Activated T-cell treated with anti-CD3 and anti-CD28 coated beads, Interleukin-2, amount 50 U/mL, for 48 hours (primary cell): Measurements from ENCODE around the gene ARSG.
"Not testable (repeated sequence)": the region's sequence is repeated elsewhere in the genome, so short reads cannot be mapped to it uniquely, and the experiment has no call there.

Source experiments
- DNase-seq, 2 experiments: peaks; one replicate each; pipeline ENCODE4 v3.0.0-alpha.2; 2020

The ARSG gene

DNA sequence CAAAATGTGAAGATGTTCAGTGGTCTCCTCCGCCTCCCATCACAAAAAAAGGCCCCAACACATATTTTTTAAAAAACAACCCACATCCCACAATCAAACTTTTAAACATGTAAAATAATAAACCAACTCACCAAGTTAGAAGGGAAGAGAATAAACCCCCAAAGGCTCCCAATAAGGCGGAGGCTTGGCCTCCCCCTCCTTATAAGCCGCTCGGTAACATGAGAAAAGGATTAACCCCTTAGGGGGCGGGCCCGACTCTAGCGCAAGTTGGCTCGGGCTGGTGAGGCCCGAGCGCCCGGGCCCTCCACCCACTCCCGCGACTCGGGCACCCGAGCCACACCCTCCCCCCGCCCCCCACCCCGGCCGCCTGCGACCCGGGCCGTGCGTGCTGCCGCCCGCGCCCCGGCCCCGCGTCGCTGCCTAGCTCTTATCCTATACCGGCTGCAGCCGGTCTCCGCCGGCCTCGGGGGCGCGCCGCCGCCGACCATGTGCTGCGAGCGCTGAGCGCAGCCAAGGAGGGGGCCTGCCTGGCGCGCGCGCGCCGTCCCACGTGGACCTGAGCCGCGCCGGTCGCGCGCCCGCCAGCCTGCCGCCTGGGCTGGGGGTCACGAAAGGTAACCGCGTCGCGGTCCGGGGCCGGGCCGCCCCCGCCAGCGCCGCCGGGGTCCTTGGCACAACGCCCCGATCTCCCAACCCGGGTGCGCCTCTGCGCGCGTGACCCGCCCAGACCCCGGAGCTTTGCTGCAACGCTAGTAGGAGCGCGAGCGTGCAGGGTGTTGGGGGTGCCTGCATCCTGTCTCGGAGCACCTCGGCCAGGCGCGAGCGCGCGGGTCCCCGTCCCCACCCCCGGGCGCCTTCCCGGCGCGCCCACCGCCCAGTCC is at the start of gene ARSG, which contains the start of gene SLC16A6:
Gene ARSG, plus strand, starts transcription at position 541 of the 881 bp plus-strand sequence. CDS start 15,999 bp downstream, outside the sequence.
Gene SLC16A6, minus strand, starts transcription at position 173 of the 881 bp plus-strand sequence. CDS start 12,807 bp downstream, outside the sequence.
- DNase-seq: peak; percentile 83 to 87

DNA sequence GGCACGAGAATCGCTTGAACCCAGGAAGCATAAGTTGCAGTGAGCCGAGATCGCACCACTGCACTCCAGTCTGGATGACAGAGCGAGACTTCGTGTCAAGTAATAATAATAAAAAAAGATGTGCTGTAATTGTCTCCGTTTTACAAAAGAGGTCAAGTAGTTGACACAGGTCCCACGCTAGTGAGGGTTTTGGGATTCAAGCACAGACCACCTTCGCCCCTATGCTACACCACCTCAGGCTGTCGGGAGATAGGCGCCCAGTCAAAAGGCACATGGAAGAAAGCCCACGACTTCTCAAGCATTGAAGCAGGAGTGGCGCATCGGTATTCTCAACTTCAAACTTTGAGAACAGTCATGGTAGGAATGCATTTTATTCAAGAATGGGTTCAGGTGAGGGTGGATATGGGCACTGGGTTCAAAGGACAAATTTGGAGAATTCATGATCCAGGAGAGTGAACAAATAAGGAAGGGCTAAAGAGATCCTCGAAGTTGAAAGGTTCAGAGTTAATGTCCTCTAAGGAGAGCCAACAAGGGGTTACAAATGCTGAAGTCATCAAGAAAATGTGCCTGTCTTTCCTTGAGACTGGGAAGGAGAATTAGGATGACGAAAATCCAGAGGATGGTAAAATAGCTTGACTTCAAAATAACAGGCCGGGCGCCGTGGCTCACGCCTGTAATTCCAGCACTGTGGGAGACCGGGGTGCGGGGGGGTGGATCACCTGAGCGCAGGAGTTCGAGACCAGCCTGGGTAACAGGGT is 44.8 kb upstream of the ARSG start:
- DNase-seq: peak in 1 of 2 experiments; percentile 9

DNA sequence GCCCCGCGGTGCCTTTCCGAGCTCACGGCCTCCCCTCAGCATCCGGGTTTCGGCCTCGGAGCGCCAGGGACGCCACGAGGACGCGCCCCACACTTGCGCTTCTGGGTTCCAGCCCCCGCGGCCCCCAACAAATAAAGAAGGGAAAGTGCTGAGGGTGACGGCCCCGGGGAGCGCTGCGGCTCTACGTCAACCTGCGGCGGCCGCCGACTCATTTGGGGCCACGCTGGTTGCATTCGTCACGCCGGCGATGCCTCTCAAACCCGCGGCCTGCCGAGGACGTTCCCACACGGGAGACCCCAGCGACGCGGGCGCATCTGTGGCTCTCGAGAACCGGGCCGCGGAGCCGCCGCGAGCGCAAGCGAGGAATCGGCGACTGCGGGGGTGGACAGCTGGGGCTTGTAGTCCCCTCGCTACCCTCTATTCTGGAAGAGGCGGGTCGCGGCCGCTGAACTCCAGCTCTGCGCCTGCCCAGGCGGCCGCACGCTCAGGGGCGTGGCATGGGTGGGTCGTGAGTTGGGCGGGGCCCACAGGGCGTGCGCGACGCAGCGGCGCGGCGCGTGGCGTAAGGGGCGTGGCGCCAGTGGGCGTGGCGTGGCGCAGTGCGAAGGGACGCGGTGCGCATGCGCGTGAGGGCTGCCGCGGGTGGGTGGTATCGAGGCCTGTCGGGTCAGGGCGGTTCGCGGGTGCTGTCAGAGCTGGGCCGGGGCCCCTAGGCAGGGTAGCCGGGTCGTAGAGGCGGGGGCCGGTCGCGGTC is 43.7 kb upstream of the ARSG start, which contains the start of gene AMZ2:
Gene AMZ2, plus strand, starts transcription at position 599 of the 754 bp plus-strand sequence. CDS start 2,145 bp downstream, outside the sequence.
- peak; percentile 99 for DNase-seq

DNA sequence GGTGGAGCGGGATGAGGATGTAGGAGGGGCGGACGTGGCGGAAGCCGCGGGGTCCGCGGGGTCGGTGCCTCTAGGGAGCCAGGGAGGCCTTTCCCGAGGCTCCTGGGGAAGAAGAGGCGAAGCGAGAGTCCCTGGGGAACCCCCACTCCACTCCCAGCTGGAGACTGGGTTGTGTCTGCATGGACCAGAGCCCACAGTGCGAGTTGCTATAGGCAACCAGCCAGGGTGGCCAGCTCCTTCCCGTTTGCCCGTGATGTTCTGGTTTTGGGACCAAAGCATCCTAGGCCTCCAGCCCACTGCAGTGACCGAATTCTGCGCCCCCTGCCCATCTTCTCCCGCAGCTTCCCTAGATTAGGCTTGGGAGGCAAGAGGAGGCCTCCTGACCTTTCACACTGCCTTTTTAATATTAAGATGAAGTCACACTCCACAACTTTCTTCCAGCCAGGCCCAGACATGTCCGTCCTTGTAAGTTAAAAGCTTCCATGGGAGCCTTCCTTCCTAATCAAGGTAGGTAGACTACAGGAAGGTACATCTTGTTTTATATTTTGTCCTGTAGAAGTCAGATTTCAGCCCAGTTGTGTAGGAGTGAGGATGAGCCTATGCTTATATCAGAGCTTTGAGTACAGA is 43.0 kb upstream of the ARSG start:
- DNase-seq: no peak

DNA sequence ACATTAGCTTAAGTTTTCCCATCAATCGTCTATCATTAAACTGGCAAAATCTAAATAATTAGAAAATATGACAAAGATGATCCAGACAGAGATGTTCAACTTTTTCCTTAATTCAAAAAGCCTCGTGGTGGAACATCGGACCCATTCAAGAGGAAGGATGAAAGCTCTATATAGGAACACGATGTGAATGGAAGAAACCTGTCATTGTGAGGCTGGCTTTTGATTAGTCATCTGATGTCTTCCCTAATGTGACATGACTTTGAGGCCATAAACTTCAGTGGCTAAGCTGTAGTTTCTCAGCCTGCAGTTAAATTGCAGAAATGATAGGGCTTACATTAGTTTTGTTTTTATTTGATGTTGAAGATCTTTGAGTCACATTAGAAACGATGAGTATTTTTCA is 42.4 kb upstream of the ARSG start:
- DNase-seq: peak in 1 of 2 experiments; percentile 17

DNA sequence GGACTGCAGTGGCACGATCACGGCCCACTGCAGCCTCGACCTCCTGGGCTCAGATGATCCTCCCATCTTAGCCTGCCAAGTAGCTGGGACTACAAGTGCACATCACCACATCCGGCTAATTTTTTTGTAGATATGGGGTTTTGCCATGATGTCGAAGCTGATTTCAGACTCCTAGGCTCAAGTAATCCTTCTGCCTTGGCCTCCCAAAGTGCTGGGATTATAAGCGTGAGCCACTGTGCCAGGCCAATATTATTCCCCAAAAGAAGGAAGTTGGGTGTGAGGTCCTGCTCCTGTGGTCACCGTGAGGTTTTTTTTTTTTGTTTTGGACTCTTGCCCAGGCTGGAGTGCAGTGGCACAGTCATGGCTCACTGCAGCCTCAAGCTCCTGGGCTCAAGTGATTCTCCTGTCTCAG is 41.9 kb upstream of the ARSG start:
- peak; percentile 28 to 37 for DNase-seq

DNA sequence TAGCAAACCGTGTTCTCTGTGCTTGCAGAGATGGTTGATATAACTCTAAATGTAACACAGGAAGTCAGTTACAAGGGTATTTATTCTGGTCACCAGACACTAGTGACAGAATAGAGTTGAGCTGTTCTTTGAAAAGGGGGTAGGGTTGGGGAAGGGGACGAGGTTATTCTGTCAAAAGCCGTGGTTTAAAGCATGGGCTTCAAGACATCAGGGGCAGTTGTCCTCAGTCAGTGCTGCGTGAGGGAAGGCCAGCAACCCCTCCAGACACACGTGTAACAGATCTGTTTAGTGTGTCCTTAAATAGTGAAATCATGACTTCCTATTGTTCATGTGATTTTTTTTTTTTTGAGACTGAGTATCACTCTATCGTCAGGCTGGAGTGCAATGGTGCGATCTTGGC is 37.9 kb upstream of the ARSG start:
- DNase-seq: peak in 1 of 2 experiments; percentile 30

DNA sequence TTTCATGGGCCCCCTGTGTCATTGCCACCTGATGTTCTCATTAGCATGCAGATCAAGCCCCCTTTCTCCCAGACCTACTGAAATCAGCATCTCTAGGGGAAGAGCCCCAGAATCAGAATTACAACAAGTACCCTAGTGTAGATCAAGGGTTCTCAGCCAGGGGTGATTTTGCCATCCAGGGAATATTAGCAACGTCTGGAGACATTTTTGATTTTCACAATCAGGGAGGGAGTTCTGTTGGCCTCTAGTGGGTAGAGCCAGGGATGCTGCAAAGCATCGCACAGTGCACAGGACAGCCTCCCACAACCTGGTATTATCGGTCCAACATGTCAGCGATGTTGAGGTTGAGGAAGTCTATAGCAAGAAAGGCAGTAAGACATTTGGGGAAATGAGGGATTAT is 36.1 kb upstream of the ARSG start:
- no peak for DNase-seq

DNA sequence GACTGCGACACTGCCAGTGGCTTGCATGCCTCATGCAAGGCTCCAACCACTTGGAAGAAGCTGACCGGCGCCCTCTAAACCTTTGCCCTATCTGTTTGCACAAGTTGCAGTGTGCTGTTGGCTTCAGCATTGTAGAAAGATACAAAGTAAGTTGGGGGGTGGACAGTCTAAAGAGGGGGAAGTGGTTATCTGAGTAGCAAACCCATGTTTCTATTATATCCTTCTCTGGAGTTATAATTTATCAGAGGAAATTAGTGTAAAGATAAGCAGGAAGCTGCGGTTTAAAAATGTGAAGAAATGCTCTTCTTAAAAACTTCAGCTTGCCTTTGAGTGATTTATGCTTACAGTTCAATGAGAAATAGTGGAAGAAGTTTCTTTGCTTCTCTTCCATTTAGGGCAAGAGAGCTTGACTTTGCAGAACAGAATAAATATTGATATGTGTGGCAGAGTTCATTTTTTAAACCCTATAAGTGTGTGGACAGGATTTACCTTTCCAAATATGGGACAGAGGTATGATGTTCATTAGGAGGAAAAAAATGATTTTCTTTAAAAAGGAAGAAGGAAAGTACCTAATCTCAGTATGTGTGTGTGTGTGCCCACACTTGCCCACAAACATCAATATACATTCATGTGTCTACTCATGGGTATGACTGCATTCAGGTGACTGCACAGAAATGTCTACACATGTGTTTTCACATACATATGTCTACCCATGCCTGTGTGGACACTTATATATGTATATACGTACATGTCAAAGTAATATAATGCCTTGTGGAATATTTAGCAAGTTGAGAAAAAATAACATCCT is 35.4 kb upstream of the ARSG start:
- no peak for DNase-seq

DNA sequence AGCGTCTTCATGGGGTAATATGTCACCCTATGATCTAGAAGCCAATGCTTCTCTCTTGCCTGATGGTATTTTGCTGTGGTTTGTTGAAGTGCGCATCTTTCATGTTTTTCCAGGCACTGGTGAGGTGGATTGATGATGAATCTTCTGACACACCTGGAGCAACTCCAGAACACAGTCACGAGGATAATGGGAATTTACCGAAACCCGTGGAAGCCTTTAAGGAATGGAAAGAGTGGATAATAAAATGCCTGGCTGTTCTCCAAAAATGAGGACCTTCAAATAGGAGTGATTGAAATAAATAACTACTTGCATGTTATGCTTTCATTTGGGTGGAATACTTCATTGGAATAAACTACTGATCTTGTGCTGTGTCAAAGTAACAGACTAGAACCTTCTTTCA is 34.6 kb upstream of the ARSG start:
- DNase-seq: not testable (repeated sequence)

DNA sequence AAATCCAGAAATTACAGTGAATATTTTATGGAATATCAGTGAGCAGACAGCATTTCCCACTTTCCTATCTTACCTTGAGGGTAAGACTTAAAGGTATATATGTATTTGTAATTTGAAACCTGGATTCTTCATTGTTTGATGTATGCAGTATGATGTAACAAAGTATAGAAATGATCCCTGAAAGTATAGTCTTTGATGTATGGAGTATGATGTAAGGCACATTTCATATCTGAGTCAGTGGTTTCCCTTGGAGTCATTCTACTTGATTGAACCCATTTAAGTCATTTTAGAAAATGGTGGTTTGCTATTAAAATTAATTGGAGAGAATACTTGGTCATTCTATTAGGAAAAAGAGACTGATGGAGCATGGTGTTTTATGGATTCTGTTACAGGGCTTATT is 33.4 kb upstream of the ARSG start:
- no peak for DNase-seq

DNA sequence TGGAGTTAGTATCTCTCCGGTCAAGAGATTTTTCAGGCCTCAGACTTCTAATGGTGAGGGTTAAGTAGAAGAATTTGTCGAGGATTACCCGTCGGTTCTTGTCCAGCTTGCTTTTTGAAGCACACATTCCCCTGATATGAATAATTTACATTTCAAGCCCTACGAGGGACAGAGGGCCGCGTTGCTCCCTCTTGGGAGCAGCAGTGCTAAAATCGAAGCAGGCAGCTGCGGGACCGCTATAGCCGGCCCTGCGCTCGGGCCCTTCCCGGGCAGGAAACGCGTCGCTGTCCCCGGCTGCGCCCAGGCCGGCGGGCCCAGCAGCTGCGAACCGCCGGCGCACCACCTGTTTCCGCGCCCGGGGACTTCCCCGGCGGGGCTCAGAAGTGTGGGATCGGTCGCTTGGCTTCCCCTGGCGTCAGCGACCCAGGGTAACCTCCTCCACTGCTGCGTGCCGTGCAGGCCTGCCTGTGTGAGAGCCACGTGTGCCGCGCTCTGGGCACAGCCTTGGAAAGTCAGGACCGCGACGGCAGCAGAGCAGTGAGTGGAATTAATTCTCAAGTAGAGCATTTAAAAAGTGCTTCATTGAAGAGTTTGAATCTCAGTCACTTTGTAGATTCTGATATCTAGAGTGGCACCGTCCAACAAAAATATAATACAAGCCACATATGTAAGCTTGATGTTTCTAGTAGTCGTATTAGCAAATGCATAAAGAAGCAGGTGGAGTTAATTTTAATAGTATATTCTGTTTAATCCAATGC is 32.2 kb upstream of the ARSG start:
- peak; percentile 71 to 79 for DNase-seq

DNA sequence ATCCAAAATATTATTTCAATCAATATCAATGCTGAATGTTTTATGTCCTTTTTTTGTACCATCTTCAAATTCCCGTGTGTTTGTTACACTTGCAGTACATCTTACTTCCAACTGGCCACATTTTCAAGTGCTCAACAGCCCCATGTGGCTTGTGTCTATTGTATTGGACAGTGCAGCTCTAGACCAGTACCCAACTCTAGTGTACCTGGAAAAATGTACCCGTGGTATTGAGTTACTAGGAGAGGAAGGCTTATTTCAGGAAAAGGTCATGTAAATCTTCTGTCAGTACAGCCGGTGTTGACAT is 31.7 kb upstream of the ARSG start:
- not testable (repeated sequence) for DNase-seq

DNA sequence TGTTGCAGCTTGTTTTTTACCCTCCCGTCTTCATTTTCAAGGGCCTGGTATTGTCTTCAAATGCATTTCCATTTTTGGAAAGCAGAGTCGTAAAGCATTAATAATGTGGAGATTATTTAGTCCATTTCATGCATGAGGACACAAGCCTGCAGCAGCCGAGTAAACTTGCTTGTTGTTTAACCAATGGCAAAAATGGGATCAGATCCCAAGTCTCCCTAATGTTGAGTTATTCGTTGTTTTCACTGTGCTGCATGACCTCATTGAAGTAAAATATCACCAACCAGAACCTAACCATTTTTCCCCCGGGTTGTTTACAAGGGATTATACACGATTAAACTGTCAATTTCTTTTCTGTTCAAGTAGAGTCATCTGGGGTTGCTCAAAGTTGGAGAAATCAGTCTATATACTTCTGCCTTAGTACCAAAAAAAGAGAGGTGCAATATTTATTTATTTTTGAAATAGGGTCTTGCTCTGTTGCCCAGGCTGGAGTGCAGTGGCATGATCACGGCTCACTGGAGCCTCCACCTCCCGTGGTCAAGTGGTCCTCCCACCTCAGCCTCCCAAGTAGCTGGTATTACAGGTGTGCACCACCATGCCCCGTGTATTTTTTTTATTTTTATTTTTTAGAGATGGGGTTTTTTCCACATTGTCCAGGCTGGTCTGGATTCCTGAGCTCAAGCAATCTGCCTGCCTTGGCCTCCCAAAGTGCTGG is 31.1 kb upstream of the ARSG start:
- DNase-seq: no peak

DNA sequence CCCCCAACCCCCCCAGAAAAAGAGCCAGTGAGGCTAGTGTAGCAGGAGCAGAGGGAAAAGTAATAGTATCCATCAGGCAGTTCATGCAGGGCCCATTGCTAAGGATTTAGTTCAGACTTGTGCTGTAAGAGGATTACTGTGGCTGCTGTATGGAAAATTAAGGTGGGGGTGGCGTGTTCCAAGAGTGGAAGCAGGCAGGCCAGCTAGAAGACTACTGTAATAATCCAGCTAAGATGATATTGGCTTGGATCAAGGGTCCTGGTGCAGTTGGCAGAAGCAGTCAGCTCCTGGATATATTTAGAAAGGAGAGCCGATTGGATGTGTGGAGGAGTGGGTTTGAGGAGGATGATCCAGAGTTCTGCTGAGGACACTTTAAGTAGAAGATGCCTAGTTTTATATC is 28.8 kb upstream of the ARSG start:
- not testable (repeated sequence) for DNase-seq

DNA sequence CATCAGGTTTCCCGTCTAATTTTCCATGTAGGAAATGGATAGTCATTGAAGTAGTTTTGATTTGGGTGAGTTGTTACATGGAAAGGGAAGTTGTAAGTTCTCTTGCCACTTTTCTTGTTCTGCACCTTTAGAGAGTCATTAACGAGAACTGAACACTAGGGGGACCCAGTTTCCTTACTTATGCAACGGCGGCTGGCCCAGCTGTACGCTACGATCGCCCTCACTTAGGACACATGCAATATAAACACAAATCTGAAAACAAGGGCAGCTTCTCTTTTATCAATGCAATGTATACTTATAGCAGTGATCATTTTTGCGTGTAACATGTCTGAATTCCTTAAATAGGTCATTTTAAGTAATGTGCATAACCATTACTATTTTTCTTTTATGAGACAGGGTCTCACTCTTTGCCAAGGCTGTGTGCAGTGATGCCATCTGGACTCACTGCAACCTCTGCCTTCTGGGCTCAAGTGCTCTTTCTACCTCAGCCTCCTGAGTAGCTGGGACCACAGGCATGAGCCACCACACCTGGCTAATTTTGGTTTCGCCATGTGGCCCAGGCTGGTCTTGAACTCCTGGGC is 28.1 kb upstream of the ARSG start:
- DNase-seq: not testable (repeated sequence)

DNA sequence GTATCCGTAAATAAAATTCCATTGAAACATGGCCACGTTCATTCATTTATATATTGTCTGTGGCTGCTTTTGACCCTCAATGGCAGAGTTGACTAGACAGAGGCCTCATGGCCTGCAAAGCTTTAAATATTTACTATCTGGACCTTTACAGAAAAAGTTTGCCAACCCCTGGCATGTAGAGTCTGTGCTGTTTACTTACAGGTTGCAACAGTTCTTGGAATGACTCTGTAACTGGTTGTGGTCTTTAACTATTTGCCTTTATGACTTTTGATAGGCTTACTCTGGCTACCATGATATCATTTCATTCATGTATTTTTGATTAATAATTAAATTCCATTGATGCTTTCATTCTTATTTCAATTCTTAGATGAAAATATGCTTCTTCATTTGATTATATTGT is 25.5 kb upstream of the ARSG start:
- not testable (repeated sequence) for DNase-seq

DNA sequence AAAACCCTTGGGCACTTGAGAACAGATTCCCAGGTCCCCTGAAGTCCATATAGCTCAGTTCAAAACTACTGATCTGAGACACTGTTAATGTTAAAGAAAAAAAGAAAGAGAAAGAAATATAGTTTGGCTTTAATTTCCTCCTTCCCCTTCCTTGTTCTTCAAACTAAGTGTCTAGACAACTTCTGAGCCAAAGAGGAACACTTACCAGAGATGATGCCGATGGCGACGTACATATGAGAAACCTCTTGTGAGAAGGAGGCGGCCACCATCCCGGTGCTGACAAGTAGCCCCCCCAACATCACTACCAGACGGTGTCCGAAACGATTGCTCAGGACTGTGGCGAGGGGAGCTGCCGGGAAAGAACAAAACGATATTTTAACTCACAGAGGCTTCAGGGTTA is 17.6 kb upstream of the ARSG start:
- DNase-seq: no peak

DNA sequence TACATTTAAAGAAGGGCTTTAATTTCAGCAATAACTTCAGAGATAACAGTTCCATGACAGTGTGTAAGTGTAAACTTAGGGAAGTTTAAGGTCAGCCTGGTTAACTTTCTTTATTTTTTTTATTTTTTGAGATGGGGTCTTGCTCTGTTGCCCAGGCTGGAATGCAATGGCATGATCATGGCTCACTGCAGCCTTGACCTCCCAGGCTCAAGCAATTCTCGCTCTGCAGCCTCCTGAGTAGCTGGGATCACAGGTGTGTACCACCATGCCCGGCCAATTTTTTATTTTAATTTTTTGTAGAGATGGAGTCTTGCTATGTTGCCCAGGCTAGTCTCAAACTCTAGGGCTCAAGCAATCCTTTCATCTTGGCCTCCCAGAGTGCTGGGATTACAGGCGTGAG is 15.0 kb upstream of the ARSG start:
- not testable (repeated sequence) for DNase-seq

DNA sequence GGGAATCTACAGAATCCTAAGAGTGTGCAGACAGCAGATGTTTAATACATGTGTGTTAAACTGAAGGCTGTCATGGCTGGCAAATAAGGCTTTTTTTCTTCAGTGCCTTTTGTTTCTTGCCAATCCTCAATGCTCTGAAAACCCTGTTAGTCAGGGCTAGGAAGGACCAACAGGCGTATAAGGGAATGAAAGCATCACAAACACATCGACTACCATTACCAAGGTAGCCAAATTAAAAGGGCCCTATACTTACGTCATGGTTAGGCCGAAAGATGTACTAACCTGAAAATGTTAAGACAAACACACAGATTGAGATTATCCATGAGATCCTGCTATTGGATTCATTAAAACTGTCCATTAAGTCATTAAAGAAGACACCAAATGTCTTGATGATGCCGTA is 13.5 kb upstream of the ARSG start:
- DNase-seq: no peak
